Caco-2 (cell line): Measurements from ENCODE around the gene CPED1. TPM values are rescaled to one million over a fixed set of nuclear protein-coding genes. Genes with fewer than 3 reads are reported as not detected.
"Not testable (repeated sequence)": the region's sequence is repeated elsewhere in the genome, so short reads cannot be mapped to it uniquely, and the experiment has no call there.

Experiments
- BruUV-seq: library from RNA; stranded (reverse); fragments of 400-500 nt; replicated peaks from 2 replicates; lab custom pipeline; 2021; lab: Mats Ljungman, UMichigan
- CTCF ChIA-PET: fragments of 300-600 bp; sonication (Branson Sonifier 250); formaldehyde crosslinking; loops from one replicate; lab custom pipeline; 2022; ENCODE audit warnings: antibody characterized with exemption; lab: Charles Lee
- POLR2A ChIA-PET: fragments of 300-600 bp; sonication (Branson Sonifier 250); formaldehyde crosslinking; loops from one replicate; lab custom pipeline; 2022; ENCODE audit warnings: antibody characterized with exemption; lab: Charles Lee
- DNase-seq, 2 experiments: peaks; one replicate each; pipeline versions ENCODE4 v3.0.0 to v3.0.0-alpha.2; 2020 to 2022
- H3K27me3 ChIP-seq: replicated peaks from 2 replicates; pipeline ENCODE4 v1.6.0; 2011; ENCODE audit warnings: low read length; ENCODE audit not compliant: control insufficient read depth, insufficient read depth
- H3K36me3 ChIP-seq: 2 replicates; pipeline ENCODE4 v1.5.1; 2011; ENCODE audit warnings: low read length; ENCODE audit not compliant: control insufficient read depth, insufficient read depth
- H3K4me1 ChIP-seq: fragments of 250-450 bp; sonication (Bioruptor Pico); 2 replicates; pipeline ENCODE4 v1.5.1; 2020; ENCODE audit warnings: mild to moderate bottlenecking
- H3K4me3 ChIP-seq: 2 replicates; pipeline ENCODE4 v1.5.1; 2011; ENCODE audit warnings: low read depth, mild to moderate bottlenecking, control low read depth, low read length
- H3K9me3 ChIP-seq: fragments of 250-450 bp; sonication (Bioruptor Pico); 2 replicates; pipeline ENCODE4 v1.5.1; 2020; ENCODE audit warnings: mild to moderate bottlenecking, moderate library complexity
- H3K27ac Mint-ChIP-seq: one replicate; pipeline ENCODE4 v1.8.0; 2022; ENCODE audit warnings: mixed read lengths; ENCODE audit not compliant: unreplicated experiment
- H3K27me3 Mint-ChIP-seq: one replicate; pipeline ENCODE4 v1.8.0; 2022; ENCODE audit warnings: mixed read lengths; ENCODE audit not compliant: insufficient read depth, unreplicated experiment
- H3K36me3 Mint-ChIP-seq: one replicate; pipeline ENCODE4 v1.8.0; 2022; ENCODE audit warnings: mild to moderate bottlenecking, mixed read lengths; ENCODE audit not compliant: insufficient read depth, unreplicated experiment
- H3K4me1 Mint-ChIP-seq: one replicate; pipeline ENCODE4 v1.8.0; 2022; ENCODE audit warnings: low read depth, mixed read lengths; ENCODE audit not compliant: unreplicated experiment
- H3K4me3 Mint-ChIP-seq: one replicate; pipeline ENCODE4 v1.8.0; 2022; ENCODE audit warnings: mild to moderate bottlenecking, moderate library complexity, mixed read lengths; ENCODE audit not compliant: unreplicated experiment
- H3K9me3 Mint-ChIP-seq: one replicate; pipeline ENCODE4 v1.8.0; 2022; ENCODE audit warnings: mixed read lengths; ENCODE audit not compliant: unreplicated experiment
- intact Hi-C: fragments of 100-400 bp; cut with micrococcal nuclease; formaldehyde crosslinking; loops from one replicate; pipeline ENCODE4 v1.10.0; 2022; ENCODE audit not compliant: unreplicated experiment
- total RNA-seq: library from RNA; stranded (reverse); gene quantifications from 2 replicates; pipeline ENCODE4 v1.2.3, GENCODE V29; 2022
- TF ChIP-seq, protein P1 (sequence below), 2 experiments: fragments of 200-600 bp in 1 of 2; IDR thresholded peaks; 1 replicate in 1 of 2; 2 replicates in 1 of 2; pipeline versions ENCODE4 v1.5.1 to v1.8.0; 2011 to 2022; ENCODE audit warnings: antibody characterized with exemption in 1 of 2, control low read depth in 1 of 2, inconsistent platforms in 1 of 2, low read depth in 1 of 2, low read length in 1 of 2, mild to moderate bottlenecking in 1 of 2, moderate library complexity in 1 of 2; ENCODE audit not compliant: insufficient read depth in 1 of 2, severe bottlenecking in 1 of 2, unreplicated experiment in 1 of 2

CPED1 gene
- total RNA-seq, 1 experiment from 2014 or later: 0.23 TPM

DNA sequence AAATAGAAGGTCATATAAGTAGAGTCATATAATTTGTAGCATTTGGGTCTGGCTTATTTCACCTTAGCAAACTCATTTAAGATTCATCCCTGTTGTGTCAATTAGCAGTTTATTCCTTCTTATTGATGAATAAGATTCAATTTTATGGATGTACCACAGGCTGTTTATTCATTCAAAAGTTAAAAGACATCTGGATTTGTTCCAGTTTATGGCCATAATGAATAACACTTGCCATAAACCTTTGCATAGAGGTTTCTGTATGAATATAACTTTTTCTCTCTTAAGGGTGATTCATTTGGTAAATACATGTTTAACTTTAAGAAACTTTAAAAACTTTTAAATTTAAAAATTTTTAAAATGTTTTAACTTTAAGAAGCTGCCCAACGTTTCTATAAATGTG lies 66.4 kb downstream of the CPED1 start:
- BruUV-seq: no TSS peak
- H3K27ac Mint-ChIP-seq: no peak overlapping the region
- no peak overlapping the region for H3K4me3 Mint-ChIP-seq
- no peaks in the 10 kb centered on the region for H3K36me3 ChIP-seq
- H3K27me3 Mint-ChIP-seq: no peaks in the 10 kb centered on the region
- TF ChIP-seq, protein P1, sequence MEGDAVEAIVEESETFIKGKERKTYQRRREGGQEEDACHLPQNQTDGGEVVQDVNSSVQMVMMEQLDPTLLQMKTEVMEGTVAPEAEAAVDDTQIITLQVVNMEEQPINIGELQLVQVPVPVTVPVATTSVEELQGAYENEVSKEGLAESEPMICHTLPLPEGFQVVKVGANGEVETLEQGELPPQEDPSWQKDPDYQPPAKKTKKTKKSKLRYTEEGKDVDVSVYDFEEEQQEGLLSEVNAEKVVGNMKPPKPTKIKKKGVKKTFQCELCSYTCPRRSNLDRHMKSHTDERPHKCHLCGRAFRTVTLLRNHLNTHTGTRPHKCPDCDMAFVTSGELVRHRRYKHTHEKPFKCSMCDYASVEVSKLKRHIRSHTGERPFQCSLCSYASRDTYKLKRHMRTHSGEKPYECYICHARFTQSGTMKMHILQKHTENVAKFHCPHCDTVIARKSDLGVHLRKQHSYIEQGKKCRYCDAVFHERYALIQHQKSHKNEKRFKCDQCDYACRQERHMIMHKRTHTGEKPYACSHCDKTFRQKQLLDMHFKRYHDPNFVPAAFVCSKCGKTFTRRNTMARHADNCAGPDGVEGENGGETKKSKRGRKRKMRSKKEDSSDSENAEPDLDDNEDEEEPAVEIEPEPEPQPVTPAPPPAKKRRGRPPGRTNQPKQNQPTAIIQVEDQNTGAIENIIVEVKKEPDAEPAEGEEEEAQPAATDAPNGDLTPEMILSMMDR (IDR thresholded peaks at IDR 0.05; ENCODE audit: insufficient read depth in 1 of 2, low read depth in 1 of 2, low read length in 1 of 2, severe bottlenecking in 1 of 2, unreplicated experiment in 1 of 2): no peak
- peaks cover 2% of the 10 kb centered on the region; the same call in 1 of the 2 replicates for H3K4me1 ChIP-seq
- ChIA-PET POLR2A (no interaction called here), CTCF (no interaction called here)
- no peak for DNase-seq
- no peaks in the 10 kb centered on the region for H3K36me3 Mint-ChIP-seq
- H3K27me3 ChIP-seq: no peaks in the 10 kb centered on the region
- no peaks in the 10 kb centered on the region for H3K9me3 Mint-ChIP-seq
- intact Hi-C loops: no loop called here
- H3K9me3 ChIP-seq: no peaks in the 10 kb centered on the region
- no peaks in the 10 kb centered on the region for H3K4me1 Mint-ChIP-seq
- H3K4me3 ChIP-seq: no peak overlapping the region

DNA sequence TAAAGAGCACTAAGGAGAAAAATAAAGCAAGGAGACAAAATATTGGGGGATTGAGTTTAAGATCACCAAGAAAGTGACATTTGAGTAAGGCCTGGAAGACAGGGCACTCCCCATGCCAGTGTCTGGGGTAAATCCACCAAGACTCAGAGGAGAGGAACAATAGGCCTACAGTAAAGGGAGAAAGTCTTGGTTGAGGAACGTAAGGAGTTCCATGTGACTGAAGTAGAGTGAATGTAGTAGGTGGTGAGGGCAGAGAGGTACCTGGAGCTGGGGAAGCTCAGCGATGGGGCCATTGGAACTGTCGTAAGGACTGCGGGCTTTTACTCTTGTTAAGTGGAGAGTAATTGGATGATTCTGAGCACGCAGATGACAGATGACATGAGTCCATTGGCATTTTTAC lies 69.4 kb downstream of the CPED1 start:
- intact Hi-C loops: no loop called here
- no peaks in the 10 kb centered on the region for H3K27me3 Mint-ChIP-seq

DNA sequence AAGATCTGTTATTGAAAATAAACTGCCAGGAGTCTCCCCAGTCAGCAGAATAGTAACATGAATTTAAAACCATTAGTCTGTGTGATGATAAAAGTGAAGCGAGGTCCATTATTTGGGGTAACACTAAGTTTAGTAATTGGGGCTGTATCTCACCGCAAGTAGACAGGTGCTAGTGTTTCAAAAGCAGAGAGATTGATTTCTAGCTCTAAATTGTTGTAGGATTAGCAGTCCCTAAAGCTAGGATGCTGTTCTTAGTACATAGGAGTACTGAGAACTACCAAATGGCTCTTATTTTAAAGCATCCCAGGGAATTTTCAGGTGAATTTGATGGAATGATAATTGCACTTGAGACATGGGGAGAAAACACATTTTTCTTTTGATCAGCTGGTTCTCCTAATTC lies 70.5 kb downstream of the CPED1 start:
- no peaks in the 10 kb centered on the region for H3K27me3 ChIP-seq
- no peak for DNase-seq
- no peaks in the 10 kb centered on the region for H3K36me3 ChIP-seq
- no peaks in the 10 kb centered on the region for H3K4me1 Mint-ChIP-seq
- intact Hi-C loops: no loop called here
- ChIA-PET CTCF (interaction anchor here (0.8 kb wide), 1 partner anchor 17 kb away, joined by 3 read pairs; no protein-coding TSS in a partner anchor), POLR2A (no interaction called here)
- no TSS peak for BruUV-seq
- no peaks in the 10 kb centered on the region for H3K4me1 ChIP-seq
- no peaks in the 10 kb centered on the region for H3K27me3 Mint-ChIP-seq
- no peak overlapping the region for H3K4me3 Mint-ChIP-seq
- no peak overlapping the region for H3K27ac Mint-ChIP-seq
- H3K9me3 ChIP-seq: no peaks in the 10 kb centered on the region
- no peaks in the 10 kb centered on the region for H3K36me3 Mint-ChIP-seq
- no peaks in the 10 kb centered on the region for H3K9me3 Mint-ChIP-seq
- TF ChIP-seq, protein P1 (IDR thresholded peaks at IDR 0.05; ENCODE audit: insufficient read depth in 1 of 2, low read depth in 1 of 2, low read length in 1 of 2, severe bottlenecking in 1 of 2, unreplicated experiment in 1 of 2): no peak
- H3K4me3 ChIP-seq: no peak overlapping the region

More for the DNA sequence above, 69.4 kb downstream of the CPED1 start:
- TF ChIP-seq, protein P1 (IDR thresholded peaks at IDR 0.05; ENCODE audit: insufficient read depth in 1 of 2, low read depth in 1 of 2, low read length in 1 of 2, severe bottlenecking in 1 of 2, unreplicated experiment in 1 of 2): no peak
- Histone ChIP-seq H3K9me3 (no peaks in the 10 kb centered on the region), H3K4me1 (no peaks in the 10 kb centered on the region), H3K4me3 (no peak overlapping the region), H3K36me3 (no peaks in the 10 kb centered on the region), H3K27me3 (no peaks in the 10 kb centered on the region)
- H3K9me3 Mint-ChIP-seq: no peaks in the 10 kb centered on the region
- no peak overlapping the region for H3K4me3 Mint-ChIP-seq
- POLR2A ChIA-PET: no interaction called here
- CTCF ChIA-PET: no interaction called here
- no peaks in the 10 kb centered on the region for H3K36me3 Mint-ChIP-seq
- H3K27ac Mint-ChIP-seq: no peak overlapping the region
- DNase-seq: no peak
- BruUV-seq: no TSS peak
- H3K4me1 Mint-ChIP-seq: no peaks in the 10 kb centered on the region

DNA sequence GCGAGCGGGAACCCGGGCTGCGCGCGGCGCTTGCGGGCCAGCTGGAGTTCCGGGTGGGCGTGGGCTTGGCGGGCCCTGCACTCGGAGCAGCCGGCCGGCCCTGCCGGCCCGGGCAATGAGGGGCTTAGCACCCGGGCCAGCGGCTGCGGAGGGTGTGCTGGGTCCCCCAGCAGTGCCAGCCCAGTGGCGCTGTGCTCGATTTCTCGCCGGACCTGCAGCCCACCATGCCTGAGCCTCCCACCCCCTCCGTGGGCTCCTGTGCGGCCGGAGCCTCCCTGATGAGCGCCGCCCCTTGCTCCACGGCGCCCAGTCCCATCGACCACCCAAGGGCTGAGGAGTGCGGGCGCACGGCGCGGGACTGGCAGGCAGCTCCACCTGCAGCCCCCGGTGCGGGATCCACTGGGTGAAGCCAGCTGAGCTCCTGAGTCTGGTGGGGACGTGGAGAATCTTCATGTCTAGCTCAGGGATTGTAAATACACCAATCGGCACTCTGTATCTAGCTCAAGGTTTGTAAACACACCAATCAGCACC lies 71.5 kb downstream of the CPED1 start:
- H3K4me3 Mint-ChIP-seq, H3K4me1 ChIP-seq, H3K27me3 ChIP-seq, H3K27ac Mint-ChIP-seq, POLR2A ChIA-PET, H3K4me1 Mint-ChIP-seq, H3K36me3 Mint-ChIP-seq, BruUV-seq, intact Hi-C loops, H3K9me3 Mint-ChIP-seq, H3K36me3 ChIP-seq, H3K4me3 ChIP-seq, CTCF ChIA-PET, H3K27me3 Mint-ChIP-seq, DNase-seq, H3K9me3 ChIP-seq: not testable (repeated sequence)
